Peyer's patch (tissue), 4 donors: ENCODE measurements around the gene TEAD4.

Experiments
- POLR2A ChIP-seq, 2 donors: fragments of 450-650 bp; IDR thresholded peaks; one replicate each; pipeline ENCODE4 v1.5.1; 2017; ENCODE audit warnings: antibody characterized with exemption in 2 of 2, mild to moderate bottlenecking in 2 of 2, moderate library complexity in 2 of 2
- TF ChIP-seq, protein P1 (sequence below), 6 experiments: fragments of 450-650 bp in 4 of 6; fragments of 200-600 bp in 2 of 6; sonication (generic) in 1 of 6; IDR thresholded peaks; one replicate each; pipeline ENCODE4 v1.5.1; 2017 to 2019; ENCODE audit warnings: antibody characterized with exemption in 6 of 6, mild to moderate bottlenecking in 3 of 6, moderate library complexity in 1 of 6

- TF ChIP-seq, protein P1, sequence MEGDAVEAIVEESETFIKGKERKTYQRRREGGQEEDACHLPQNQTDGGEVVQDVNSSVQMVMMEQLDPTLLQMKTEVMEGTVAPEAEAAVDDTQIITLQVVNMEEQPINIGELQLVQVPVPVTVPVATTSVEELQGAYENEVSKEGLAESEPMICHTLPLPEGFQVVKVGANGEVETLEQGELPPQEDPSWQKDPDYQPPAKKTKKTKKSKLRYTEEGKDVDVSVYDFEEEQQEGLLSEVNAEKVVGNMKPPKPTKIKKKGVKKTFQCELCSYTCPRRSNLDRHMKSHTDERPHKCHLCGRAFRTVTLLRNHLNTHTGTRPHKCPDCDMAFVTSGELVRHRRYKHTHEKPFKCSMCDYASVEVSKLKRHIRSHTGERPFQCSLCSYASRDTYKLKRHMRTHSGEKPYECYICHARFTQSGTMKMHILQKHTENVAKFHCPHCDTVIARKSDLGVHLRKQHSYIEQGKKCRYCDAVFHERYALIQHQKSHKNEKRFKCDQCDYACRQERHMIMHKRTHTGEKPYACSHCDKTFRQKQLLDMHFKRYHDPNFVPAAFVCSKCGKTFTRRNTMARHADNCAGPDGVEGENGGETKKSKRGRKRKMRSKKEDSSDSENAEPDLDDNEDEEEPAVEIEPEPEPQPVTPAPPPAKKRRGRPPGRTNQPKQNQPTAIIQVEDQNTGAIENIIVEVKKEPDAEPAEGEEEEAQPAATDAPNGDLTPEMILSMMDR (IDR thresholded peaks at IDR 0.05), result no peak
- TF ChIP-seq POLR2A (IDR thresholded peaks at IDR 0.05), result no peak
Observed at GRCh38 chr12:3038166-3038565, 79.0 kb downstream of the TEAD4 start.
